Smooth muscle cell of the brain vasculature (primary cell): ENCODE measurements around the gene SPTLC2.
"Not testable (repeated sequence)": the region's sequence is repeated elsewhere in the genome, so short reads cannot be mapped to it uniquely, and the experiment has no call there.

Experiments
- DNase-seq: peaks from one replicate; pipeline ENCODE4 v3.0.0-alpha.2; 2012; ENCODE audit warnings: low read depth, low spot score

SPTLC2 gene

GRCh38 chr14:77616454-77617229 is at the start of gene SPTLC2:
Gene SPTLC2 (minus strand): TSS chr14:77616637. CDS start chr14:77616579, 58 bp downstream.
- DNase-seq = peak; percentile 99

- DNase-seq = no peak
Measured at GRCh38 chr14:77663293-77663692, 46.9 kb upstream of the SPTLC2 start.

GRCh38 chr14:77661562-77661961 is 45.1 kb upstream of the SPTLC2 start:
- not testable (repeated sequence) for DNase-seq

GRCh38 chr14:77660754-77661153 is 44.3 kb upstream of the SPTLC2 start:
- no peak for DNase-seq

- DNase-seq = no peak
Measured at GRCh38 chr14:77659831-77660230, 43.4 kb upstream of the SPTLC2 start.

GRCh38 chr14:77657280-77657679 is 40.8 kb upstream of the SPTLC2 start:
- DNase-seq = no peak

- no peak for DNase-seq
Measured at GRCh38 chr14:77654001-77654441, 37.6 kb upstream of the SPTLC2 start.

- DNase-seq = no peak
Measured at GRCh38 chr14:77649326-77649725, 32.9 kb upstream of the SPTLC2 start.

- DNase-seq = no peak
Measured at GRCh38 chr14:77648520-77649200, 32.2 kb upstream of the SPTLC2 start.

- DNase-seq = no peak
Measured at GRCh38 chr14:77647853-77648252, 31.4 kb upstream of the SPTLC2 start.

GRCh38 chr14:77646907-77647306 is 30.5 kb upstream of the SPTLC2 start:
- no peak for DNase-seq

- no peak for DNase-seq
Measured at GRCh38 chr14:77645520-77646230, 29.2 kb upstream of the SPTLC2 start.

GRCh38 chr14:77642407-77642806 is 26.0 kb upstream of the SPTLC2 start:
- DNase-seq = no peak

- DNase-seq = no peak
Measured at GRCh38 chr14:77641534-77642341, 25.3 kb upstream of the SPTLC2 start.

- DNase-seq = no peak
Measured at GRCh38 chr14:77640756-77641533, 24.5 kb upstream of the SPTLC2 start.

- no peak for DNase-seq
Measured at GRCh38 chr14:77638771-77639171, 22.3 kb upstream of the SPTLC2 start.

GRCh38 chr14:77635869-77636268 is 19.4 kb upstream of the SPTLC2 start:
- not testable (repeated sequence) for DNase-seq

- DNase-seq = not testable (repeated sequence)
Measured at GRCh38 chr14:77635466-77635865, 19.0 kb upstream of the SPTLC2 start.

- DNase-seq = no peak
Measured at GRCh38 chr14:77630111-77630510, 13.7 kb upstream of the SPTLC2 start.

GRCh38 chr14:77625360-77625759 is 8.9 kb upstream of the SPTLC2 start:
- no peak for DNase-seq

- DNase-seq = no peak
Measured at GRCh38 chr14:77623201-77623600, 6.8 kb upstream of the SPTLC2 start.
